HG02852 (cell line): ENCODE data around the gene BPIFA3.
"Not testable (repeated sequence)": the region's sequence is repeated elsewhere in the genome, so short reads cannot be mapped to it uniquely, and the experiment has no call there.

Source experiments
- ATAC-seq: cut with Tn5 transposase; IDR thresholded peaks from one replicate; pipeline ENCODE4 v1.9.1; 2021; ENCODE audit warnings: mild to moderate bottlenecking, moderate library complexity; ENCODE audit not compliant: unreplicated experiment

The BPIFA3 gene

GRCh38 chr20:33217052-33217451, at the start of gene BPIFA3:
TSS of gene BPIFA3 (plus strand) at chr20:33217352. CDS start at chr20:33217537, 185 bp downstream.
- no peak for ATAC-seq

GRCh38 chr20:33167859-33168258, 49.3 kb upstream of the BPIFA3 start, which contains the start of gene BPIFA2:
TSS of gene BPIFA2 (plus strand) at chr20:33168159. CDS start at chr20:33169146, 987 bp downstream.
- ATAC-seq, result no peak

- ATAC-seq, result no peak
Observed at GRCh38 chr20:33169176-33169794, 47.9 kb upstream of the BPIFA3 start.

GRCh38 chr20:33172781-33173180, 44.4 kb upstream of the BPIFA3 start:
- no peak for ATAC-seq

GRCh38 chr20:33175123-33175522, 42.0 kb upstream of the BPIFA3 start:
- no peak for ATAC-seq

GRCh38 chr20:33176101-33176500, 41.1 kb upstream of the BPIFA3 start:
- no peak for ATAC-seq

- no peak for ATAC-seq
Observed at GRCh38 chr20:33177866-33178265, 39.3 kb upstream of the BPIFA3 start.

GRCh38 chr20:33178726-33179125, 38.4 kb upstream of the BPIFA3 start:
- ATAC-seq, result no peak

- no peak for ATAC-seq
Observed at GRCh38 chr20:33180169-33180568, 37.0 kb upstream of the BPIFA3 start.

DNA sequence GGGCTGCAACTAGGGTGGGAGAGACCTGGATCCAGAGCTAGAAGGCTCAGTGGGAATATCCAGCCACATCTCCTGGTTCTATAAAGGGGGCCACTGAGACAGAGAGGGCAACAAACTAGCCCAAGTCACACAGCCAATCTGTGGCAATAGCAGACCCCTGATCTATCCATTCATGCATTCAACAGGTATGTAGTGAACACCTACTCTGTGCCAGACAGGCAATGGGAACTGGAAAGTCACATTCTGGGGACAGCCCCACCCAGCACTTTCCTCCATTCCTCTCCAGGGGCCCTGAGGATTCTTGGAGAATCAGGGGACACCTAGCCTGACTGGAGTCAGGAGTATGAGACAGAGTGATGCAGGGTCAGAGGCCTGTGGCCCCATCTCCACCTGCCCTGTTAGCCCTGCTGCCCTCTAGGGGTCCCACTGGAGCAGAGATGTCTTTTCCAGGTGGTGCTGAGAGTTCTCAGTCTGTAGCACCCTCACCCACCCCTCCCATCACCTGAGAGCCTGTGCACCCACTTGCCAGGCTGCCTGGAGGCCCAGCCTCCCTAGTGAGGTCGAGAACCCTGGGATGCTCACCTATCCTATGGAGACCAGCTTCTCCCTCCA, 35.6 kb upstream of the BPIFA3 start:
- no peak for ATAC-seq

DNA sequence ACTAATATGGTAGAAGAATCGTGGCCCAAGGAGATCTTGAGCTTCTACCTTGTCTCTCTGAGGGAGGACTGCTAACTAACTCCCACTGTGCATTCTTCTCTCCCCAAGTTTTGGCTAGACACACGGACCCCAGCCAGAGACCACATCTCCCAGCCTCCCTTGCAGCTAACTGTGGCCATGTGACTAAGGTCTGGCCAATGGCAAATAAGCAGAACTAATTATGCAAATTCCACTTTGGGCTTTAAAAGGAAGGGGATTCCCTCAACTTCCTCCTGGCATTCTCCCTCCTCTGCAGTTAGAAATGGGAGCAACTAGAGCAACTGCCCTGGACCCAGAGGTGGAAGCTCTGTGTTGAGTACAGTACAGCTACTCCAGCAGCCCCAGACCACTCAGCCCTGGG, 33.8 kb upstream of the BPIFA3 start:
- no peak for ATAC-seq

- ATAC-seq, result not testable (repeated sequence)
Observed at GRCh38 chr20:33185031-33185590, 32.0 kb upstream of the BPIFA3 start.

DNA sequence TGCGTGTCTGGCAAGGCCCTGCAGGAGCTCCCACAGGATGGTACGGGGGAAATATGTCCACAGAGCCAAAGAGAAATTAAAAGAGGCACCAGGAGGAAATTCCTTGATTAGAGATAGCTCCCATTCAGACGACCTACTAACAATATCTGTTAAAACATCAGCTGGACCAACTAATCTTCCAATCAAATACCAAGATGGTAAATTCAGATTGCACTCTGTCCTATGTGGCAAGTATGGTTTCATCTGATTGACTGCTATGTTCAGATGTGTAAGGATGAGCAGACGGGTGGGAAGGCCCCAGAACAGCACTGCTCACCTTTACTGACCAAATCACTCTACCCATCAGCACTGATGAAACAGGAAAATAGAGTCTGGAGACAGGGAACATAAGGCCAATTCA, 29.7 kb upstream of the BPIFA3 start:
- ATAC-seq, result no peak

DNA sequence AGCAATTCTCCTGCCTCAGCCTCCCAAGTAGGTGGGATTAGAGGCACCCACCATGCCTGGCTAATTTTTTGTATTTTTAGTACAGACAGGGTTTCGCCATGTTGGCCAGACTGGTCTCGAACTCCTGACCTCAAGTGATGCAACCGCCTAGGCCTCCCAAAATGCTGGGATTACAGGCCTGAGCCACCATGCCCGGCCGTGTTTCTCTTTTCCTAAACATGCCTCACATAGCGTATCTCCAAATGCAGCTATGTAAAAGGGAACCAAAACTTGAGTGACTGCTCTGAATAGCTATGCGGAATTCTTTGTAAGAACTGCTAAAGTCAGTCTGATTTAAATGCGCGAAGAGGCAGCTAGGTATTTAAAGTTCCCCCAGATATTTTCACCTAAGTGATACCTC, 28.7 kb upstream of the BPIFA3 start:
- ATAC-seq, result no peak

DNA sequence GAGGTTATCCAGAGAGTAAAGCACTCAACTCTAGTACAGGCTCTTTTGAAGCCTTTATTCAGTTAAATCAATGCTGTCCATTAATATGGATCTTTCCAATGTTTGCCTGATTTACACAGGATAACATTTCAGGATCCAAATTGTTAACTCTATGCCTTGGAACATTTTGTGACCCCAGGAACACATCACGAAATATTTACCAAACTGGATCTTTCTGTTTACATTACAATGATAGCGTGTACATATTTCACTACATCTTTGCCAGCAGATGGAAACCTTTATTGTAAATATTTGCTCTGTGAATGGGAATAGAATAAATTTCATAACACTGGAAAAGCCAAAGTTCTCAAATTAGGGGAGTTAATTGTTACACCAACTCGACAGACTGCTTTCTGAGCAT, 25.7 kb upstream of the BPIFA3 start:
- no peak for ATAC-seq

DNA sequence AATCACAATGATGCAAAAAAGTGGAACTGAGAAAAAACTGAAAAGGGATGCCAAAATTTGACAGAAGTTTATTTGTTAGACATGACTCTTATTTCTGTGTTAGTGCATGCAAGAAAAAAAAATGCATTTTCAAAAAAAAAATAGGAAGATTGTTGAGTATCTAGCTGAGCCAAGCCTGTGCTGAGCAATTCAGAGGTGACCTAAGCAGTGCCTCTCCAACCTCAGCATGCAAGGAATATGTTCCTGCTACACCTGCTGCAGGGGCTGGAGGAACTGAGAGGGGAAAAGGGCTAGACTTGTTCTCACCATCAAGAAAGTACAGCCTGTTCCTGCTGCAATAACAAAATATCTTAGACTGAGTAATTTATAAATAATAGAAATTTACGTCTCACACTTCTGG, 25.2 kb upstream of the BPIFA3 start:
- ATAC-seq, result no peak

DNA sequence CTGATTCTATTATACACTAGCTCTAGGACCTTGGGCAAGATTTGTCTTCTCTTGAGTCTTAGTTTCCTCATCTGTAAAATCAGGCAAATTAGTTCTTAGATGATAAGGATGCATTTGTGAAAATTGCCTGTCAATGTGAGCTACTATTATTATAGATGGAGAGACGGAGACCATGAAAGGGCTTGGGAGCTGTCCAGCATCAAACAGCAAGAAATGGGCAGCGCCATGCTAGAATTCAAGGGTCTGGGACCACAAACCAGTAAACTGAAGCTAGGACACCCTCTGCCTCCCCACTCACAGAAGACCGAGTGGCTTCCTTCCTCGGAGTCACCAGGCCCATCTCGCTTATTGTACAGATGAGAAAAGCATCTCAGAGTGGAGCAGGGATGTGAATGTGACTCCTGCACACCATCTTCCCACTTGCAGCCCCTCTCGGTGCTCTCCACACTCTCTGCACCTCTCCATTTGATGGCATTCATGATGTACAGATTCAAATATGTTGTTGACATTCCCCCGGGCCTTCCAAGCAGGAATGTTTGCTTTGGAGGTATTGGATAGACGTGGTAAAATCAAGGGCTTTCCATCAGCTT, 24.1 kb upstream of the BPIFA3 start:
- ATAC-seq, result no peak

DNA sequence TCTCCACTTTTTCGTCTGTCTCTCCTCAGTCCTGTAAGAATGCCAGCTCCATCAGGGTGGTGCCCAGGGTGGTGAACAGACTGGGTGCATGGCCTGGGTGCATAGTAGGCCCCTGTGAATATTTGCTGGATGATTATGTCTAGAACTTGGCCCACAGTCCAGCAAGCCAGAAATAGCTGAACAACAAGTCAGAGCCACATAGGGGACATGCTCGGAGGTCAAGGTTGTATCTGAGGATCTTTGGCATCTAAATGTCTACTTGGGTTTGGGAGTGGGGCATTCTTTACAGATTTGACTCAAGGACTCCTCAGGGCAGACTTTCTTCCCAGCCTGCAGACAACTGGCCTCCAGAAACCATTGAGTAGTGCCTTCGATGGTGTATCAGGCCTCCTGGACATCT, 18.1 kb upstream of the BPIFA3 start:
- ATAC-seq, result no peak

GRCh38 chr20:33202451-33202850, 14.7 kb upstream of the BPIFA3 start:
- ATAC-seq, result no peak

- ATAC-seq, result no peak
Observed at GRCh38 chr20:33203444-33203843, 13.7 kb upstream of the BPIFA3 start.

DNA sequence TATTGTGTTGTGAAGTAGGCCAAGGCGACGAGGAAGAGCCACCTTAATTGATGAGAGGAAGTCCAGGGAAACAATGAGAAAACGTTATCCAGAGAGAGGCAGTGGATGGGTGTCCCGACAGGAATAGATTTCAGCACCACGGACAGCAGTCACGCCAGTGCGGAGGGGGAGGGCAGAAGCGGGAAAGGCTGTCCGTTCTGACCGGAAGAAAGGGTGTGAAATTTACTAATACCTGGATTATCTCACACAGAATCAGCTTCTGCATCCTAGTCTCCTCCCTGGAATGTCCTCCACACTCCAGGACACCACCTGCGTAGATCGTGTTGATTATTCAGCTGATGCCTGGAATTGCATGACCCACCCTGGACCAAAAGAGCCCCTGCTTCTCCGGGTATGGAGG, 7.4 kb upstream of the BPIFA3 start:
- no peak for ATAC-seq

- no peak for ATAC-seq
Observed at GRCh38 chr20:33210371-33210770, 6.8 kb upstream of the BPIFA3 start.
